HepG2 (cell line): ENCODE data around the gene ALG8. TPM values are rescaled to one million over a fixed set of nuclear protein-coding genes. Genes with fewer than 3 reads are reported as not detected.
A peak's percentile ranks its signal among the peaks of the same experiment; 100 is the strongest.

ENCODE experiments used
- ATF1 ChIP-seq: IDR thresholded peaks from 2 replicates; pipeline ENCODE4 v1.6.1; 2016; ENCODE audit warnings: mild to moderate bottlenecking, control low read depth
- BORCS8-MEF2B ChIP-seq: sonication (generic); formaldehyde crosslinking; IDR thresholded peaks from 2 replicates; pipeline ENCODE4 v1.8.0; 2022; ENCODE audit warnings: mild to moderate bottlenecking, missing genetic modification reagents
- ELF4 ChIP-seq: sonication (generic); formaldehyde crosslinking; IDR thresholded peaks from 2 replicates; pipeline ENCODE4 v1.5.0; 2020; ENCODE audit warnings: missing genetic modification reagents, mild to moderate bottlenecking, moderate library complexity, borderline replicate concordance
- FOXP1 ChIP-seq, 2 experiments: fragments of 450-650 bp in 1 of 2; IDR thresholded peaks; 2 replicates each; pipeline ENCODE4 v1.6.1; 2017 to 2018; ENCODE audit warnings: antibody characterized with exemption in 1 of 2
- HCFC1 ChIP-seq: fragments of 150-350 bp; IDR thresholded peaks from 2 replicates; pipeline ENCODE4 v1.6.1; 2014; ENCODE audit warnings: low read depth, low read length
- JUND ChIP-seq: sonication (generic); formaldehyde crosslinking; IDR thresholded peaks from 2 replicates; pipeline ENCODE4 v1.8.0; 2022; ENCODE audit warnings: mild to moderate bottlenecking, missing genetic modification reagents
- NCOA1 ChIP-seq: sonication (generic); formaldehyde crosslinking; IDR thresholded peaks from 2 replicates; pipeline ENCODE4 v1.9.0; 2021; ENCODE audit warnings: missing genetic modification reagents
- NR2C2 ChIP-seq: sonication (generic); formaldehyde crosslinking; IDR thresholded peaks from 2 replicates; pipeline ENCODE4 v1.4.0; 2020; ENCODE audit warnings: missing genetic modification reagents, mild to moderate bottlenecking, moderate library complexity, borderline replicate concordance
- PAX8 ChIP-seq: sonication (generic); formaldehyde crosslinking; IDR thresholded peaks from 2 replicates; pipeline ENCODE4 v1.8.0; 2022; ENCODE audit warnings: mild to moderate bottlenecking, missing genetic modification reagents, borderline replicate concordance
- POLR2AphosphoS2 ChIP-seq: IDR thresholded peaks from 2 replicates; pipeline ENCODE4 v1.6.1; 2011; ENCODE audit warnings: low read depth, low read length, improper control_type of control experiment
- SNRNP70 ChIP-seq: fragments of 200-400 bp; formaldehyde crosslinking; IDR thresholded peaks from 2 replicates; pipeline ENCODE4 v1.6.1; 2017; ENCODE audit warnings: mild to moderate bottlenecking, low read depth, low read length, moderate library complexity
- SOX13 ChIP-seq, 3 experiments: fragments of 450-650 bp in 1 of 3; sonication (generic) in 1 of 3; formaldehyde crosslinking in 1 of 3; IDR thresholded peaks in 2 of 3; conservative IDR thresholded peaks in 1 of 3; 2 replicates each; pipeline versions ENCODE4 v1.5.0 to v1.6.1; 2016 to 2020; ENCODE audit warnings: antibody characterized with exemption in 1 of 3, mild to moderate bottlenecking in 1 of 3, missing compliant biosample characterization in 1 of 3, missing genetic modification reagents in 1 of 3, moderate library complexity in 1 of 3
- SP4 ChIP-seq: sonication (generic); formaldehyde crosslinking; IDR thresholded peaks from 2 replicates; pipeline ENCODE4 v1.8.1; 2023; ENCODE audit warnings: mild to moderate bottlenecking, missing genetic modification reagents
- ZNF136 ChIP-seq: sonication (generic); formaldehyde crosslinking; IDR thresholded peaks from 2 replicates; pipeline ENCODE4 v1.8.1; 2022; ENCODE audit warnings: low read depth, mild to moderate bottlenecking, moderate library complexity, missing genetic modification reagents
- ZNF335 ChIP-seq: sonication (generic); formaldehyde crosslinking; IDR thresholded peaks from 2 replicates; pipeline ENCODE4 v1.4.0; 2020; ENCODE audit warnings: missing genetic modification reagents
- ZNF790 ChIP-seq: sonication (generic); formaldehyde crosslinking; IDR thresholded peaks from 2 replicates; pipeline ENCODE4 v1.8.0; 2022; ENCODE audit warnings: missing genetic modification reagents, mild to moderate bottlenecking, borderline replicate concordance
- polyA plus RNA-seq, 8 experiments: library from polyadenylated mRNA; depleted of rRNA in 3 of 8; stranded (reverse) in 7 of 8; unstranded in 1 of 8; fragments of >200 nt; fragmentation: Illumina TruSeq in 4 of 8; extraction: Trizol in 4 of 8; gene quantifications; 2 replicates each; pipeline versions ENCODE4 v1.2.1 to v1.2.3, GENCODE V29; 2011 to 2016; ENCODE audit warnings: low read depth in 4 of 8, missing spikeins in 1 of 8, mixed read lengths in 1 of 8; ENCODE audit not compliant: insufficient read depth in 1 of 8
- total RNA-seq, 5 experiments: library from RNA; depleted of rRNA; stranded (reverse); fragments of >200 nt; fragmentation: Illumina TruSeq; extraction: Trizol; gene quantifications; 2 replicates each; pipeline ENCODE4 v1.2.3, GENCODE V29; 2016; ENCODE audit warnings: low read depth in 1 of 5
- TF ChIP-seq, protein P1 (sequence below): sonication (generic); formaldehyde crosslinking; IDR thresholded peaks from 2 replicates; pipeline ENCODE4 v1.9.0; 2021; ENCODE audit warnings: missing genetic modification reagents, borderline replicate concordance
- TF ChIP-seq, protein P2 (sequence below): sonication (generic); formaldehyde crosslinking; IDR thresholded peaks from 2 replicates; pipeline ENCODE4 v1.4.0; 2020; ENCODE audit warnings: mild to moderate bottlenecking, missing genetic modification reagents
- TF ChIP-seq, protein P3 (sequence below): sonication (generic); formaldehyde crosslinking; IDR thresholded peaks from 2 replicates; pipeline ENCODE4 v1.4.0; 2020; ENCODE audit warnings: missing genetic modification reagents, mild to moderate bottlenecking, borderline replicate concordance
- TF ChIP-seq, protein P4 (sequence below): sonication (generic); formaldehyde crosslinking; IDR thresholded peaks from 2 replicates; pipeline ENCODE4 v1.5.0; 2020; ENCODE audit warnings: missing genetic modification reagents

Gene ALG8
- total and polyA plus RNA-seq, 2 of the 13 experiments (the other 11 are each of a cell fraction or from before 2014, with no cell fraction given), result 75.8 to 88.0 TPM

DNA sequence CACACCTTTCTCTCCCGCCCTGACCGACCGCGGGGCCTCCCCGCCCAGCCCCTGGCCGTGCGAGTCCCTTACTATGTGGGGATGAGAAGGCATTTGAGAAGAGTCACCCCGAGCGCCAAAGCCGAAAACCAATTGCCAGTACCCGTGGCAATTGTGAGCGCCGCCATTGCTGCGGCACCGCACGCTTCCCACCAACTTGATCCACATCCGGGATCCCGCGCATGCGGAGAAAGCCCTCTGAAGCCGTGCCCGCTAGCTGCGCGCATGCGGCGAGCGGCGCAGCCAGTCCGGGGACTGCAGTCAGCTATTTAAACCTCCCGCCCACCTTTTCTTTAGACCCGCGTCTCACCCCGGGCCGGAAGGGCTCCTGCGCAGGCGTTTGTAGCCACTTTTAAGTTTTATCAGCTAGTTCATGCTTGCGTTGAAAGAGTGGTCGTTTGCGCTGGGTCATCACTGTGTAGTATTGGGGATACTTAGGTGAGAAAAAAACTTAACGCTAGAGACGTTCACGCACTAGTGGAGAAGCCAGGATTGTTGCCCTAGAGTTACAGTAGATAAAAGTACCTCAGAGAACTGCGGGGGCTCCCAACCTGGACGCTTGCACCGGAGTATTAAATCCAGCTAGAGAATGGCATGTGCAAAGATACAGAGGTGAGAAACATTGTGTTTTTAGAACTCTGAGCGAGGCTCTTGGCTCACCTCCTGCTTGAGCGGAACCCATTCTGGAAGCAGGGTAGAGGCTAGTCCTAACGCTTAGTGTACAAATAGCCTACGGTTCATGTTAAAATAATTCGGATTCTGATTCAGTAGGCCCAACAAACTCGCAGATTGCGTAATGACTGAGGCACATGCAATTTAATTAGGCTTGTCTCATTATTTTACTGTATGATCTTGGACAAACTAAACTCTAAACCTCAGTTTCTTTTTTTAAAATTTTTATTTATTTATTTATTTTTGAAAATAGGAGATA, at the start of gene ALG8 (continued):
- TF ChIP-seq, protein P1, sequence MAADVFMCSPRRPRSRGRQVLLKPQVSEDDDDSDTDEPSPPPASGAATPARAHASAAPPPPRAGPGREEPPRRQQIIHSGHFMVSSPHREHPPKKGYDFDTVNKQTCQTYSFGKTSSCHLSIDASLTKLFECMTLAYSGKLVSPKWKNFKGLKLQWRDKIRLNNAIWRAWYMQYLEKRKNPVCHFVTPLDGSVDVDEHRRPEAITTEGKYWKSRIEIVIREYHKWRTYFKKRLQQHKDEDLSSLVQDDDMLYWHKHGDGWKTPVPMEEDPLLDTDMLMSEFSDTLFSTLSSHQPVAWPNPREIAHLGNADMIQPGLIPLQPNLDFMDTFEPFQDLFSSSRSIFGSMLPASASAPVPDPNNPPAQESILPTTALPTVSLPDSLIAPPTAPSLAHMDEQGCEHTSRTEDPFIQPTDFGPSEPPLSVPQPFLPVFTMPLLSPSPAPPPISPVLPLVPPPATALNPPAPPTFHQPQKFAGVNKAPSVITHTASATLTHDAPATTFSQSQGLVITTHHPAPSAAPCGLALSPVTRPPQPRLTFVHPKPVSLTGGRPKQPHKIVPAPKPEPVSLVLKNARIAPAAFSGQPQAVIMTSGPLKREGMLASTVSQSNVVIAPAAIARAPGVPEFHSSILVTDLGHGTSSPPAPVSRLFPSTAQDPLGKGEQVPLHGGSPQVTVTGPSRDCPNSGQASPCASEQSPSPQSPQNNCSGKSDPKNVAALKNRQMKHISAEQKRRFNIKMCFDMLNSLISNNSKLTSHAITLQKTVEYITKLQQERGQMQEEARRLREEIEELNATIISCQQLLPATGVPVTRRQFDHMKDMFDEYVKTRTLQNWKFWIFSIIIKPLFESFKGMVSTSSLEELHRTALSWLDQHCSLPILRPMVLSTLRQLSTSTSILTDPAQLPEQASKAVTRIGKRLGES (CRISPR knock-in tag), result 0 out of 2 replicates have a peak, but pooled peaks have one; percentile 33
- peak; percentile 61; the same call in 1 of the 2 replicates for TF ChIP-seq PAX8 (CRISPR knock-in tag)
- peak; percentile 98 for TF ChIP-seq NR2C2
- TF ChIP-seq SOX13 (IDR thresholded peaks at IDR 0.05), result no peak
- TF ChIP-seq SOX13 (CRISPR knock-in tag; conservative IDR thresholded peaks at IDR 0.05 in 1 of 2, IDR thresholded peaks at IDR 0.05 in 1 of 2), result peak in 1 of 2 experiments; percentile 40; a peak in 2 of 4 replicates
- TF ChIP-seq ELF4, result peak; percentile 94; the same call in 1 of the 2 replicates
- TF ChIP-seq BORCS8-MEF2B (CRISPR knock-in tag), result peak; percentile 96
- TF ChIP-seq SNRNP70, result no peak
- peak; percentile 70; the same call in 1 of the 2 replicates for TF ChIP-seq ZNF790
- no peak for TF ChIP-seq ZNF136 (CRISPR knock-in tag)
- TF ChIP-seq, protein P2, sequence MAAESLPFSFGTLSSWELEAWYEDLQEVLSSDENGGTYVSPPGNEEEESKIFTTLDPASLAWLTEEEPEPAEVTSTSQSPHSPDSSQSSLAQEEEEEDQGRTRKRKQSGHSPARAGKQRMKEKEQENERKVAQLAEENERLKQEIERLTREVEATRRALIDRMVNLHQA (CRISPR knock-in tag), result no peak
- TF ChIP-seq ZNF335, result no peak; the same call in 1 of the 2 replicates
- TF ChIP-seq POLR2AphosphoS2, result no peak
- TF ChIP-seq ATF1 (CRISPR knock-in tag), result peak; percentile 69; the same call in 1 of the 2 replicates
- TF ChIP-seq, protein P3, sequence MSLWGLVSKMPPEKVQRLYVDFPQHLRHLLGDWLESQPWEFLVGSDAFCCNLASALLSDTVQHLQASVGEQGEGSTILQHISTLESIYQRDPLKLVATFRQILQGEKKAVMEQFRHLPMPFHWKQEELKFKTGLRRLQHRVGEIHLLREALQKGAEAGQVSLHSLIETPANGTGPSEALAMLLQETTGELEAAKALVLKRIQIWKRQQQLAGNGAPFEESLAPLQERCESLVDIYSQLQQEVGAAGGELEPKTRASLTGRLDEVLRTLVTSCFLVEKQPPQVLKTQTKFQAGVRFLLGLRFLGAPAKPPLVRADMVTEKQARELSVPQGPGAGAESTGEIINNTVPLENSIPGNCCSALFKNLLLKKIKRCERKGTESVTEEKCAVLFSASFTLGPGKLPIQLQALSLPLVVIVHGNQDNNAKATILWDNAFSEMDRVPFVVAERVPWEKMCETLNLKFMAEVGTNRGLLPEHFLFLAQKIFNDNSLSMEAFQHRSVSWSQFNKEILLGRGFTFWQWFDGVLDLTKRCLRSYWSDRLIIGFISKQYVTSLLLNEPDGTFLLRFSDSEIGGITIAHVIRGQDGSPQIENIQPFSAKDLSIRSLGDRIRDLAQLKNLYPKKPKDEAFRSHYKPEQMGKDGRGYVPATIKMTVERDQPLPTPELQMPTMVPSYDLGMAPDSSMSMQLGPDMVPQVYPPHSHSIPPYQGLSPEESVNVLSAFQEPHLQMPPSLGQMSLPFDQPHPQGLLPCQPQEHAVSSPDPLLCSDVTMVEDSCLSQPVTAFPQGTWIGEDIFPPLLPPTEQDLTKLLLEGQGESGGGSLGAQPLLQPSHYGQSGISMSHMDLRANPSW (CRISPR knock-in tag), result peak; percentile 70; the same call in 1 of the 2 replicates
- TF ChIP-seq JUND (CRISPR knock-in tag), result no peak
- TF ChIP-seq SP4 (CRISPR knock-in tag), result no peak
- TF ChIP-seq FOXP1 (IDR thresholded peaks at IDR 0.05), result no peak
- no peak for TF ChIP-seq FOXP1 (CRISPR knock-in tag; IDR thresholded peaks at IDR 0.05)
- TF ChIP-seq HCFC1, result peak; percentile 62
- 0 out of 2 replicates have a peak, but pooled peaks have one; percentile 80 for TF ChIP-seq NCOA1
- TF ChIP-seq, protein P4, sequence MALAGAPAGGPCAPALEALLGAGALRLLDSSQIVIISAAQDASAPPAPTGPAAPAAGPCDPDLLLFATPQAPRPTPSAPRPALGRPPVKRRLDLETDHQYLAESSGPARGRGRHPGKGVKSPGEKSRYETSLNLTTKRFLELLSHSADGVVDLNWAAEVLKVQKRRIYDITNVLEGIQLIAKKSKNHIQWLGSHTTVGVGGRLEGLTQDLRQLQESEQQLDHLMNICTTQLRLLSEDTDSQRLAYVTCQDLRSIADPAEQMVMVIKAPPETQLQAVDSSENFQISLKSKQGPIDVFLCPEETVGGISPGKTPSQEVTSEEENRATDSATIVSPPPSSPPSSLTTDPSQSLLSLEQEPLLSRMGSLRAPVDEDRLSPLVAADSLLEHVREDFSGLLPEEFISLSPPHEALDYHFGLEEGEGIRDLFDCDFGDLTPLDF (CRISPR knock-in tag), result peak; percentile 93
